Spleen (tissue), 7 donors: Measurements from ENCODE around the gene ISOC1.

Experiments
- POLR2A ChIP-seq, 3 donors: fragments of 450-650 bp; IDR thresholded peaks; one replicate each; pipeline ENCODE4 v1.5.1; 2017; ENCODE audit warnings: antibody characterized with exemption in 3 of 3, mild to moderate bottlenecking in 1 of 3
- TF ChIP-seq, protein P1 (sequence below), 11 experiments: fragments of 200-600 bp in 7 of 11; fragments of 450-650 bp in 4 of 11; sonication (generic) in 4 of 11; IDR thresholded peaks in 8 of 11; conservative IDR thresholded peaks in 3 of 11; 1 replicate in 7 of 11; 2 replicates in 4 of 11; pipeline versions ENCODE4 v1.4.0 to v1.8.0; 2016 to 2021; ENCODE audit warnings: antibody characterized with exemption in 11 of 11, inconsistent platforms in 4 of 11, mild to moderate bottlenecking in 1 of 11
- donor health status: DM: no; HTN: no; CAD: no; lungs with moderate emphysema.
- donor health status: DM: no; HTN: no; CAD: no.
- donor health status: DM: no; HTN: no; CAD: no.

- TF ChIP-seq, protein P1, sequence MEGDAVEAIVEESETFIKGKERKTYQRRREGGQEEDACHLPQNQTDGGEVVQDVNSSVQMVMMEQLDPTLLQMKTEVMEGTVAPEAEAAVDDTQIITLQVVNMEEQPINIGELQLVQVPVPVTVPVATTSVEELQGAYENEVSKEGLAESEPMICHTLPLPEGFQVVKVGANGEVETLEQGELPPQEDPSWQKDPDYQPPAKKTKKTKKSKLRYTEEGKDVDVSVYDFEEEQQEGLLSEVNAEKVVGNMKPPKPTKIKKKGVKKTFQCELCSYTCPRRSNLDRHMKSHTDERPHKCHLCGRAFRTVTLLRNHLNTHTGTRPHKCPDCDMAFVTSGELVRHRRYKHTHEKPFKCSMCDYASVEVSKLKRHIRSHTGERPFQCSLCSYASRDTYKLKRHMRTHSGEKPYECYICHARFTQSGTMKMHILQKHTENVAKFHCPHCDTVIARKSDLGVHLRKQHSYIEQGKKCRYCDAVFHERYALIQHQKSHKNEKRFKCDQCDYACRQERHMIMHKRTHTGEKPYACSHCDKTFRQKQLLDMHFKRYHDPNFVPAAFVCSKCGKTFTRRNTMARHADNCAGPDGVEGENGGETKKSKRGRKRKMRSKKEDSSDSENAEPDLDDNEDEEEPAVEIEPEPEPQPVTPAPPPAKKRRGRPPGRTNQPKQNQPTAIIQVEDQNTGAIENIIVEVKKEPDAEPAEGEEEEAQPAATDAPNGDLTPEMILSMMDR (IDR thresholded peaks at IDR 0.05 in 8 of 11, conservative IDR thresholded peaks at IDR 0.05 in 3 of 11): no peak
- TF ChIP-seq POLR2A (IDR thresholded peaks at IDR 0.05): no peak
Measured at GRCh38 chr5:129048509-129048908, 46.0 kb upstream of the ISOC1 start.
